Measurements from ENCODE around the gene KLHL29.

KLHL29 gene

DNA sequence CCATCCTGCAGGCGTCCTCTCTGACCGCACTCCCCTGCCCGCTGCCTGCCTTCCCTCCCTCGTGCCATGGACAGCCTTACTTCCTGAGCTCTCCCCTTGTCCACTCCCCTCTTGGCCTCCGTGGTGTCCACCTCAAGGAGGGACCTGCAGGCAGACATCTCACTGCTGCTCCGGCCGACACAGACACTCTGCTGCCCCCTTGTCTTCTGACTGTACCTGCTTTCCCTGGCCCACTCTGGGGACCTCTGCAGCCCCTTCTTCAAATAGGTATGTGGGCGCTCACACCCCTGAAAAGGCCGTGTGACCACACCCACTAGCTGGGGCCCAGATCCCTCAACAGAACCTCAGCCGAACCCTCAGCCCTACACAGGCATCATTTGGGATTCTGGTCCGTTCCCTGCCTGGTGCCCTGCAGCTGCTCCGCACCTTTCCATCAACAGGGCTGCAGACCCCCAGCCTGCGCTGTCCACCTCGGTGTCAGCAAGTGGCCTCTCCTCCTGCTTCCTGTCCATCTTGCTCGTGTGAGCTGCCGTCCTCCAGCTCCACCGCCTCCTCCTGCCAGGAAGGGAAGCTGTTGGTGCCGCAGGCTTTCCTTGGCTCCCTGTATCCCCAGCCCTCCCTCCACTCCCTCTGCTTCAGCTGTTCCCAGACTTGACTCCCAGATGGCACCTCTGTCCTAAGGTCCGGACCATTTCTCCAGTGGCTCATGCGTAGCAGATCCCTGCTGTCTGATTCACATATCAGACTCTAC is 94.1 kb downstream of the KLHL29 start:
- DNase-seq, result no peak

DNA sequence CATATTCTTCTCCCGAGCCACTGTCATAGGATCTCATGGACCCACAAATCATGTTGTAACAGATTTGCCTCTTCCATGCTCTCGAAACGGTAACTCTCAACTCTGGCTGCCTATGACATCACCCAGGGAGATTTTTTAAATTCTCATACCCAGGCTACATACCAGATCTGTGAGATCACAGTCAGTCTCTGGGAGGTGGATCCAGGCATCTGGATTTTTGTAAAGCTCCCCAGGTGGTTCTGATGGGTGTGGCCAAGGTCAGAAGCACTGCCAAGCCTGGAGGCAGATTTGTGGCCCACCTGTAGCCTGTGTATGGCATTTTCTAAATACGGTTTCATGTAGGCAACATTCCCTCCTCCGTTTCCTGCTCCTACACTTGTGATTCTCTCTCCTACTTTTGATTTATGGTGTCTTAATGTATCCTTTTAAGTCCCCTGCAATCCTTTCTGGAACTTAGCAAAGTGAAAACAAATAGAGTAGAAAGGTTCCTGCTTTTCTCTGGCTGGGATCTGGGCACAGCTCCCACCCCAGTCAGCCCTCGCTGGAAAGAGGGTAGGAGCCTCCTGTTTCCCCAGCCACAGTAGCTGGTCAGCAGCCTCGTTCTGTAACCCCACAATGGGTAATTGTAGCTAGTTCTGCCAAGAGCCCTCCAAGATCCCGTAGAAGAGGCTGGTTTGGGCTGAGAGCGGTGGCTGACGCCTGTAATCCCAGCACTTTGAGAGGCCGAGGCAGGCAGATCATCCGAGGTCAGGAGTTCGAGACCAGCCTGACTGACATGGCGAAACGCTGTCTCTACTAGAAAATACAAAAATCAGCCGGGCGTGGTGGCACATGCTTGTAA is 96.2 kb downstream of the KLHL29 start:
- no peak for DNase-seq

GRCh38 chr2:23482188-23482587 is 97.2 kb downstream of the KLHL29 start:
- no peak for DNase-seq

DNA sequence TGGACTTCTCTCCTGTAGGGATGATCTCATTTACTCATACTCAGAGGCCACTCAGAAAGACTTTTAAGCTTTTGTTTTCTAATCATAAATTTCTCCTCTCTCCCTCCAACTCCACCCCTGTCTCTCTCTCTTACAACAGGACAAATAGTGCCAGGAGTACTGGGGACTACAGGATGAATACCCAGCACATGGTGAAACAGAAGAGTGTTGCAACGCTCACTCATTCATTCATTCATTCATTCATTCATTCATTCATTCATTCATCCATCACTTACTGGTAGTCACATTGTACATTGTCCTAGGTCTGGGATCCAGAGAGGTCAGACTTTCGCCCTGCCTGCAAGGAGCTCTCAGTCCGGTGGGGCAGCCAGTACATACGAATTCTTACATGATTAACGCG is 97.6 kb downstream of the KLHL29 start:
- DNase-seq, result no peak

DNA sequence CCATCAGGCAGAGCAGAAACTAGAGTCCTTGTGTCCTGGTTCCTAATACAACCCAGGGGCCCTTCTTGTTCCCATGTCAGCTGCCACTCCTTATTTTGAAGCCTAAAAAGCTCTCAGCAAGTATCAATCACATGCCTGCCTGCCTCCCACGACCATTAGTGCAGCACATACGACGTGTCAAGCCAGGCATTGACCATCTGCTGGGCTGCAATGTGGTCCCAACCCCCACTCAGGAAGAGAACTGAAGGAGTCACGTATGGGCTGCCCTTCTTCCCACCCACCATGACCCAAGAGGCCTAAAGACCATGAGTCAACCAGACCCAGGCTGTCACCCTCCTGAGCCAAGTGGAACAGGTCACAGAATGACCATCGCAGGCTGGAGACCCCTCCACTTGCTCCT is 98.8 kb downstream of the KLHL29 start:
- DNase-seq, result no peak

GRCh38 chr2:23484275-23484674 is 99.3 kb downstream of the KLHL29 start:
- DNase-seq, result no peak

GRCh38 chr2:23484767-23485166 is 99.8 kb downstream of the KLHL29 start:
- no peak for DNase-seq

- DNase-seq, result no peak
These were observed 100.3 kb downstream of the KLHL29 start for GRCh38 chr2:23485261-23485660.

DNA sequence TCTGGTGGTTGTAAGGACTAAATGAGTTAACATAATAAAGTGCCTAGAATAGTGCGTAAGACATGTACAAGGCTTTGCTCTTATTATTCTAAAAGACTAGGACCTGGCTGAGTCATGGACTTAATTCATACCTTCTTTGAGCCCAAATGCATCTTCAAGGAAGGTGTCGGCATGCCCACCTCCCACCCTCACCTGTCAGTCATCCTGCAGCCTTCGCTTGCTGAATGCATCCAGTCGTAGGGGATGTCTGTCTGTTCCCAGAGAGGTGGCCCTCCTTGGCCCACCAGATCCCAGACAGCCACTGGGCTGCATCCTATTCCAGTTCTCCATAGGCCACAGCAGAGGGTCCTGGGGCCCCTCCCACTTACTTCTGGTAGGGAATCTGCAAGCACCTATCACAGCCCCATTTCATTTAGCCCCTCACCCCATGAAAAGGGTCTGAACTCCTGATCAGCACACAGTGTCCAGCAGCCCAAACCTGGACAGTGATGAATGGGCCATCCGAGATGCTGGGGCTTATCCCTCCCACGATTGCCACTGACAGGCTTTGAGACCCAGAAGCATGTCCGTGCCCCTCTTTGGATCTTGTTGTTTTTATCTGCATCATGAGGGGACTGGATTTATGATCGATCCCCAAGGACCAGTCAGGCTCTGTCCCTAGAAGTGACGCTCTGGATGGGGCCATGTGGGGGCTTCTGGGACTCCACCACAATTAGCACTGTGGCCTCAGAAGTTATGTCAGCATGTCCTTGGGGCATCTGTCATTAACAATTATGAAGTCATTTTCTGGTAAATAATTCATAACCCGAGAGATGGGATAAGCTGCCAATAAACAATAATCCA is 101.1 kb downstream of the KLHL29 start:
- DNase-seq, result no peak

DNA sequence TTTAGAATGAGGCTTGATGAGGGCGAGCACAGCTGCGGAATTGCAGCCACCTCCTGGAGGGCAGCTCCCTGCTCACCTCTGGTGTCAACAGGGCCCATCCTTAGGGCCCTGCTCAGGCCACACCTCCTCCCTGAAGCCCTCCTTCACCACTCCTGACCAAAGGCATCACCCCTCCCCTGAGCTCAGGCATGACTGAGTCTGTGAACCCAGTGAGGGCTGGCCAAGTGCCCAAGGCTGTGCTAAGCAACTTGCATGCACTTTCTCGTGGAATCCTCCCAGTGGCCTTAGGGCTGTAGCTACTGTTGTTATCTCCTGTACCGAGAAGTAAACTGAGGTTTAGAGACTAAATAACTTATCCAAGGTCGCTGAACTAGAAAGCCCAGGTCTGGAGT is 101.7 kb downstream of the KLHL29 start:
- DNase-seq, result no peak

DNA sequence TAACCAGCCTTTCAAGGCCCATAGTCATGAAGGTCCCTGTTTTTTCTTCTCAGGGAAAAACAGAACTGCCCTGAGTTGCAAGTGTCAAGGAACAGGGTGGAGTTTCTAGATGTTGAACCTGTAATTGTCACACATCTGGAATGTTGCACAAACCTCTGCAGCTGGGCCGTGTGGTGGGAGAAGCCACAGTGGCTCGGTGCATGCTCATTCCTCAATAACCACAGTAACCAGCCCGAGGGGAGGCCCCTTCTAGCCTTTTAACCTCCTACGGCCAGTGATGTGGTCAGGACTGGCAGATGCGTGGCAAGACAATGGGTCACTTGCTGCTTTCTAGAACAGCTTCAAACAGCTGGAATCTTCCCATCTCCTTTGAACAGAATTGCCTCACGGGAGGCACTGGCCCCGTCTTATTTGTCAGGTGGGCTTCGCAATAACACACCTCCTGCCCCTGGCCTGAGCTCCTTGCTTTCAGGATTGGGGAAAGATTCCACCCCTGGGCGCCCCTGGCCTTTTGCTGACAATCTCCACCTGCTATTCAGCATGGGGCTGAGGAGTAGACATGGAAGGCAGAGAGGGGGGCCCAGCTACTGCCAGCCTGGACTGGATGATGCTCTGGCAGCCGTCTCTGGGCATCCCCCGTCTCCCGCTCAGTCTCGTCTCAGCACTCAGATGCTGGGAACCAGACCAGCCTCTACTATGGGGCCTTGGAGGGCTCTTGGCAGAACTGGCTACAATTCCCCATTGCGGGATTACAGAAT is 102.9 kb downstream of the KLHL29 start:
- no peak for DNase-seq

- DNase-seq, result no peak
These were observed 103.6 kb downstream of the KLHL29 start for GRCh38 chr2:23488584-23488983.

DNA sequence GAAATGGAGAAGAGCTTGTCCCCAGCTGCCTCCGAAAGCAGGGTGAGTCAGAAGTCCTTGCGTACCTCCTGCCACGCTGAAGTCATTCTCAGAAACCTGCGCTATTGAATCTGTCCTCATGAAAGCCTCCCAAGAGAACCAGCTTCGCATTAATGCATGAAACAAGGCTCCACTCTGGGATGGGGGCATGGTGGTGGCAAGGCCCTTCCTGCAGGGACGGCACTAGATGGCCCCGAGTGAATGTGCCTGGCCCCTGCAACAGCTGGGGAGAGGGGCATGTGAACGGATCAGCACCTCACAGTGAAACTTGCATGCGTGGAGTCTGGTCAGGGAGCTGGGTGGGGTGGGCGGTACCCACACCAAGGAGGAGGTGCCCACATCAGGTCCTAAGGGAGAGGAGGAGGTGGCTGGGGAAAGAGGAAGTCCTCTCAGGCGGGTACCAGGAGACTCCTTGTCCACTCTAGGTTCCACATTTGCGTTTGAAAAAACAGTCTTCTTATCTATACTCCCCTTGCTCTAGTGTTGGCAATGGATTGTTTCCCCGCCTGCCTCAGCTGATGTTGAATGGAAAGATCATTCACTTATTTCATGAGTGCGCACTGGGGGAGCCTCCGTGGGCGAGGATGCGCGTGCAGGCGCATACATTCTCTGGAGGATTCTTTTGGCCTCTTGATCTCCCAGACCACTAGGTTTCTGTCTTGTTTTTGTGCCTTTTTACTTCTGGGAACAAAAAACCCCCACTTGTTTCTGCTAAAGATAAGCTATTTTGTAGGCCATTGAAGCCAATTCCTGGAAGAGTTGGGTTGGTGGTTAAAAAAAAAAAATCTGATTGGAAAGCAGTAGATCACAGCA is 104.7 kb downstream of the KLHL29 start:
- no peak for DNase-seq

DNA sequence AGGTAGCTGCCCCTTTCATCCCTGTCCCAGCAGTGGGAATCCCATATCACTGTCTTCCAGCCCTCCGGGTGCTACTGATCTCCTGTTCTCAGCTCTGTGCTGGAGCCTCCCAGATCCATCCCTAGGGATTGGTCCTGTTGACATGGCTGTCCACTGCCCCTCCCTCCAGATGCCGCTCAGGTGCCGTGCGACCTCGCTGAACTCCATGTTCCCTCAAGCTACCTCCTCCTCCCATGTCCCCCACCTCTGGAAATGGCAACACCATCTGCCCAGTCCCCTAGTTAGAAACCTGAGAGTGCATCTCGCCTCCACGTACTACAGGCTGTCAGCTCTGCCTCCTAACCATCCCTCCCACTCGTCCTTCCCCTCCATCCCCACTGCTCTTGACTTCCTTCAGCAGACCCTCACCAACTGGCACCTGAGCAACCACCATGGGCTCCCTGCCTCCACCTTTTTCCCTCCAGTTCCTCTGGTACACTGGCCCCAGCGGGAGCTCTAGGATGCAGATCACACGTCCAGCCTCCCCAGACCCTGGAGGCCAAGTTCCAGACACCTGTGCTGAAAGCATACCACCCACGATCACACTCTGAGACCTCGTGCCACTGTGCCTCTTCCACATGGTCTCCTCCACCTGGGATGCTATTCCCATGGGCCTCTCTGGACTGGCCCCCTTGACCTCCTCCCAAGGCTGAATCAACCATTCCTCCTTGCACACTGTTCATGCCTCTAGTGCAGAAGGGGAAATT is 106.8 kb downstream of the KLHL29 start:
- no peak for DNase-seq

DNA sequence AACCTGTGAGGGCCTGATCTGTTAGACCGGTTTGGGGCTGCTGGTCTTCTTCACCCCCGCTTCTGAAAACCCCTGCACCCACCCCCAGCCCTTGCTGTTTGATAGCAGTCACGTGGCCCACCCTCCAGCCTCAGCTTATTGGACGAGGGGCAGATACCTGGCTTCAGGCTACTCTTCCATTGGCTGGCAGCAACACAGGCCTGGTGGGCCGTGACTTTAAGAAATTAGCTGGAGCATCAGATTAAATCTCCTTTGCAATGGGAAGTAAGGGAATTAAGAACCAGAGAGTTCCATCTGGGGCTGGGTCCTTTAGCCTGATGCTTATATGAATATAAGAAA is 107.3 kb downstream of the KLHL29 start:
- DNase-seq, result no peak

DNA sequence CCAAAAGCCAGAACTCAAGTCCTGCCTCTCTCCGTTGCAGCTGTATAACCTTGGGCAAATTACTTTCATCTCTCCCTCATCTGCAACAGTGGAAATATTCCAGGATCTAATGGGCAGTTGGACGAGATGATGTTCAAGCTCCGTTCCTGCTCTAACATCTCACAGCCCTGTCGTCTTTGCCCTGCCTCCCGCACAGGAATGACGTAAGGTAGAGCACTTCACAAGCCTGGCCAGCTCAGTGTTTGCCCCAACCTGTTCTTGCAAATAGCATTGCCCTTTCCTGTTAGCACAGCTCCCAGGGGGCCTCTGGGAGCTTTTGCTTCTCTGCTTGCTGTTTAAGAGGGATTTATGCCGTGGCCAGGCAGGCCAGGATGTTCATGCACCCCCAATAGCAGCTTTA is 107.9 kb downstream of the KLHL29 start:
- DNase-seq, result no peak

DNA sequence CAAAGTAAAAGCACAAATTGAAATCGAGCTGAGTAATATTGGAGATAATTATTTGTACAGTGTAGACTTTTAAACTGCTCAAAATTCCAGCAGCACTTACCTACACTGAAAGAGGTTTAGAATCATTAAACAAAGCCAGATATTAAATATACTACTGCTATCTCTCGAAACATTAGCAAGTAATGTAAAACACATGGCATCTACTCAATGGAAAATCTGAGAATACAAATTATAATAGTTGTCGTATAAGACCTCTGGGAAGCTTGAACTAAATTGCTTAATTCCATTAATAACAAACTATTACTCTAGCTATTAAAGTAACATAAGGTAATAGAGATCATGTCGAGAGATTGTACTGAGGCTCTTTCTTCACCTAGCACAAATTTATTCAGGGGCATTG is 108.9 kb downstream of the KLHL29 start:
- no peak for DNase-seq

GRCh38 chr2:23494286-23494685 is 109.3 kb downstream of the KLHL29 start:
- no peak for DNase-seq

GRCh38 chr2:23495661-23496114 is 110.7 kb downstream of the KLHL29 start:
- peak; percentile 59 for DNase-seq

DNA sequence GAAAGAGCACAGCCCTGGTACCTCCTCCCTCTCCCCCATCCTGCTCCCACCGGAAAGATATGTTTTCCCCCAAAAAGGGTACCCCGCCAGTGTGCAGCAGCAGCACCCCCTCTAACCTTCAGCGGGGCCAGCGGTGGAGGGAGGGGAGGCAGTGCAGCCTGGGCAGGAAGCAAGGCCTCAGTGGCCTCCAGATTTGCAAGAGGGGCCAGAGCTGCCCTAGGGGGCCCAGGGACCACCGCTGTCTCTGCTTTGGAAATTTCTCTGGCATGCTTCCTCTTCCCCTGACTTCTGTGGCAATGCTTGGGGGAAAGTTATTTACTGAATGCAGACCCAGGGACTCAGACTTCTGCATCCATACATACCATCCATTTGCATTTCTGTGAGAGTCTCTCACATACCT is 111.5 kb downstream of the KLHL29 start:
- DNase-seq, result no peak

DNA sequence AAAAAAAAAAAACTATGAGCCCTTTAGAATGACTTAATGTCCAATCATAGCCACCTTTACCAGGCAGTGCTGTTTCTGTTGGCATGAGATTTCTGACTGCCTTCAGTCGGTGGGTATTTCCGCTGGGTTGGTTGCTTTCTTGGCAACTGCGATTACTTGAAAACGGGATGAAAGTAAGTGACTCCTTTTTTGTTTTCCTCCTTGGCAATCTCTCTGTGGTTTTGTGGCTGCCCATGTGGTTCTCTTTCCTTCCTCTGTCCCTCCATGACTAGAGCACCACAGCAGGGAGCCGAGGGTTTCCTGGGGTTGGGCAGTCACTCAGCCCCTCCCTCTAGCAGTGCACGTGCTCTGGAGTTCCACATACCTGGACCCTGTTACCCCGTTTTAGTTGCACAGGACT is 112.1 kb downstream of the KLHL29 start:
- peak; percentile 55 for DNase-seq
